H9 (cell line): Measurements from ENCODE around the gene RBFOX2. TPM values are rescaled to one million over a fixed set of nuclear protein-coding genes. Genes with fewer than 3 reads are reported as not detected.

Experiments used
- DNase-seq: peaks from one replicate; pipeline ENCODE4 v3.0.0-alpha.2; 2017
- H2AFZ ChIP-seq: one replicate; pipeline ENCODE4 v1.6.1; 2013; ENCODE audit warnings: mild to moderate bottlenecking, low read length, control low read depth, moderate library complexity
- H2AK5ac ChIP-seq: 2 replicates; pipeline ENCODE4 v1.6.1; 2013; ENCODE audit warnings: low read length, control low read depth, mixed read lengths; ENCODE audit not compliant: insufficient read length
- H2BK120ac ChIP-seq: one replicate; pipeline ENCODE4 v1.6.1; 2013; ENCODE audit warnings: low read depth, mild to moderate bottlenecking, low read length, control low read depth, inconsistent platforms; ENCODE audit not compliant: poor library complexity, severe bottlenecking
- H2BK12ac ChIP-seq: 2 replicates; pipeline ENCODE4 v1.6.1; 2013; ENCODE audit warnings: low read length, control low read depth, mixed read lengths, low read depth; ENCODE audit not compliant: insufficient read length
- H2BK15ac ChIP-seq: 2 replicates; pipeline ENCODE4 v1.6.1; 2013; ENCODE audit warnings: low read depth, low read length, control low read depth
- H2BK20ac ChIP-seq: one replicate; pipeline ENCODE4 v1.6.1; 2013; ENCODE audit warnings: low read depth, mild to moderate bottlenecking, low read length, control low read depth, inconsistent platforms; ENCODE audit not compliant: poor library complexity, severe bottlenecking
- H2BK5ac ChIP-seq: 2 replicates; pipeline ENCODE4 v1.6.1; 2013; ENCODE audit warnings: low read length, control low read depth, mixed read lengths; ENCODE audit not compliant: insufficient read length
- H3K14ac ChIP-seq: 2 replicates; pipeline ENCODE4 v1.6.1; 2013; ENCODE audit warnings: low read length, control low read depth; ENCODE audit not compliant: insufficient read depth
- H3K18ac ChIP-seq: 2 replicates; pipeline ENCODE4 v1.6.1; 2013; ENCODE audit warnings: low read depth, mild to moderate bottlenecking, mixed read lengths, low read length, control low read depth; ENCODE audit not compliant: insufficient read length
- H3K23ac ChIP-seq: 2 replicates; pipeline ENCODE4 v1.6.1; 2013; ENCODE audit warnings: low read length, control low read depth, mixed read lengths, low read depth; ENCODE audit not compliant: insufficient read length
- H3K23me2 ChIP-seq: 2 replicates; pipeline ENCODE4 v1.6.1; 2013; ENCODE audit warnings: low read depth, mild to moderate bottlenecking, mixed read lengths, low read length, control low read depth; ENCODE audit not compliant: insufficient read length, poor library complexity, severe bottlenecking
- H3K27ac ChIP-seq: 2 replicates; pipeline ENCODE4 v1.5.1; 2013; ENCODE audit warnings: low read length, control low read depth, mixed read lengths, low read depth; ENCODE audit not compliant: insufficient read length
- H3K27me3 ChIP-seq: 2 replicates; pipeline ENCODE4 v1.6.1; 2013; ENCODE audit warnings: low read length, control low read depth, inconsistent platforms; ENCODE audit not compliant: insufficient read depth
- H3K4ac ChIP-seq: 2 replicates; pipeline ENCODE4 v1.6.1; 2013; ENCODE audit warnings: low read depth, mild to moderate bottlenecking, control low read depth, inconsistent platforms, low read length, moderate library complexity
- H3K4me1 ChIP-seq: 2 replicates; pipeline ENCODE4 v1.6.1; 2013; ENCODE audit warnings: low read length, control low read depth, inconsistent platforms; ENCODE audit not compliant: insufficient read depth
- H3K4me2 ChIP-seq: 2 replicates; pipeline ENCODE4 v1.6.1; 2013; ENCODE audit warnings: low read length, control low read depth, mixed read lengths; ENCODE audit not compliant: insufficient read length, insufficient read depth
- H3K56ac ChIP-seq: 2 replicates; pipeline ENCODE4 v1.6.1; 2013; ENCODE audit warnings: low read depth, mild to moderate bottlenecking, mixed read lengths, low read length, control low read depth; ENCODE audit not compliant: insufficient read length
- H3K79me1 ChIP-seq: 2 replicates; pipeline ENCODE4 v1.6.1; 2013; ENCODE audit warnings: low read depth, mild to moderate bottlenecking, moderate library complexity, low read length, control low read depth, inconsistent platforms; ENCODE audit not compliant: insufficient read depth, poor library complexity, severe bottlenecking
- H3K79me2 ChIP-seq: 2 replicates; pipeline ENCODE4 v1.6.1; 2013; ENCODE audit warnings: low read length, control low read depth, inconsistent platforms; ENCODE audit not compliant: insufficient read depth
- H3K9ac ChIP-seq: 2 replicates; pipeline ENCODE4 v1.6.1; 2013; ENCODE audit warnings: low read length, control low read depth, mixed read lengths; ENCODE audit not compliant: insufficient read length; ENCODE audit errors: extremely low read depth
- H3K9me3 ChIP-seq: one replicate; pipeline ENCODE4 v1.6.1; 2013; ENCODE audit warnings: low read depth, low read length, inconsistent platforms; ENCODE audit not compliant: control insufficient read depth
- H3T11ph ChIP-seq: one replicate; pipeline ENCODE4 v1.6.1; 2013; ENCODE audit warnings: mild to moderate bottlenecking, low read length, control low read depth, inconsistent platforms
- H4K20me1 ChIP-seq: one replicate; pipeline ENCODE4 v1.6.1; 2013; ENCODE audit not compliant: control insufficient read depth, insufficient read length, insufficient read depth
- H4K5ac ChIP-seq: 2 replicates; pipeline ENCODE4 v1.6.1; 2013; ENCODE audit warnings: low read depth, mild to moderate bottlenecking, mixed read lengths, low read length, control low read depth; ENCODE audit not compliant: insufficient read length
- H4K8ac ChIP-seq: replicated peaks from 2 replicates; pipeline ENCODE4 v1.6.1; 2013; ENCODE audit warnings: low read length, control low read depth, mixed read lengths, low read depth; ENCODE audit not compliant: insufficient read length
- H4K91ac ChIP-seq: 2 replicates; pipeline ENCODE4 v1.6.1; 2013; ENCODE audit warnings: low read depth, mild to moderate bottlenecking, moderate library complexity, mixed read lengths, low read length, control low read depth; ENCODE audit not compliant: insufficient read length
- H3K27ac Mint-ChIP-seq, 3 experiments: 2 replicates in 2 of 3; 3 replicates in 1 of 3; pipeline ENCODE4 v1.8.0; 2020 to 2021; ENCODE audit warnings: mixed read lengths in 3 of 3, mild to moderate bottlenecking in 1 of 3, moderate library complexity in 1 of 3
- H3K27me3 Mint-ChIP-seq: 2 replicates; pipeline ENCODE4 v1.8.0; 2021; ENCODE audit warnings: low read depth, mild to moderate bottlenecking, moderate library complexity, mixed read lengths
- H3K36me3 Mint-ChIP-seq, 3 experiments: 2 replicates in 2 of 3; 3 replicates in 1 of 3; pipeline ENCODE4 v1.8.0; 2020 to 2021; ENCODE audit warnings: low read depth in 3 of 3, mixed read lengths in 3 of 3; ENCODE audit not compliant: insufficient read depth in 1 of 3
- H3K4me1 Mint-ChIP-seq, 2 experiments: 2 replicates each; pipeline ENCODE4 v1.8.0; 2020; ENCODE audit warnings: mixed read lengths in 2 of 2
- H3K4me3 Mint-ChIP-seq, 2 experiments: 2 replicates in 1 of 2; 3 replicates in 1 of 2; pipeline ENCODE4 v1.8.0; 2020 to 2021; ENCODE audit warnings: mild to moderate bottlenecking in 2 of 2, mixed read lengths in 2 of 2, moderate library complexity in 1 of 2
- H3K9me3 Mint-ChIP-seq, 2 experiments: 2 replicates in 1 of 2; 3 replicates in 1 of 2; pipeline ENCODE4 v1.8.0; 2020; ENCODE audit warnings: mild to moderate bottlenecking in 2 of 2, mixed read lengths in 2 of 2, moderate library complexity in 1 of 2
- WGBS: extraction: QIAGEN DNeasy Blood & Tissue Kit; methylation state at CpG from one replicate; pipeline ENCODE4 v1.1.7; 2013; ENCODE audit warnings: missing lambda C conversion rate, low lambda C conversion rate, mixed read lengths; ENCODE audit not compliant: insufficient read length; ENCODE audit errors: extremely low coverage; 5-methylcytosine and 5-hydroxymethylcytosine counted together
- total RNA-seq: library from RNA; stranded (reverse); gene quantifications from 2 replicates; pipeline ENCODE4 v1.2.1, GENCODE V29; 2021
- TF ChIP-seq, protein P1 (sequence below): fragments of 200-600 bp; sonication (generic); conservative IDR thresholded peaks from 3 replicates; pipeline ENCODE4 v1.8.0; 2021; ENCODE audit warnings: antibody characterized with exemption, mild to moderate bottlenecking

Gene RBFOX2
- total RNA-seq, 1 experiment from 2014 or later, result 84.7 TPM

DNA sequence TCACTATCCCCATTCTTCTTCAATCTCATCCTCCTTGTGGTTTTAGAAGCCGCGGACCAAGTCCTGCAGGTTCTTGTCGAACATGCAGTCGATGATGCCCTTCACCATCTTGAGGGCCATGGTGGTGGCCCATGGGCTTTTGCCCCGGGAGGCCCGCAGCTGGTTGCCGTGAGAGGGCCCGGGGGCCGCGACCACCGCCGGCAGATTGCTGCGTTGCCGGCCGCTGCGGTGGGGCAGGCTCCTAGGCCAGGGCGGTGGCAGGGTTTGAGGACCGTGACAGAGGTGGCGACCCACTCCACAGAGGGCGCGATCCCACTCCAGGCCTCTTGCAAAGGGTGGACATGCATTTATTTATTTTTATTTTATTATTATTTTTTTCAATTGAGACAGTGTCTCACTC, 244.0 kb downstream of the RBFOX2 start:
- H3K4me3 Mint-ChIP-seq, result no peak overlapping the region
- H3K23ac ChIP-seq, result no peak overlapping the region
- H3K4ac ChIP-seq, result no peak overlapping the region
- no peak overlapping the region for H3K14ac ChIP-seq
- H3K9ac ChIP-seq, result no peak overlapping the region
- no peak overlapping the region for H2BK120ac ChIP-seq
- no peak overlapping the region for H3T11ph ChIP-seq
- no peaks in the 10 kb centered on the region for H3K9me3 ChIP-seq
- no peak overlapping the region for H4K8ac ChIP-seq
- no peak overlapping the region for H4K91ac ChIP-seq
- no peaks in the 10 kb centered on the region for H3K79me2 ChIP-seq
- no peaks in the 10 kb centered on the region; the same call in 1 of the 2 replicates for H3K4me1 ChIP-seq
- H3K18ac ChIP-seq, result no peak overlapping the region
- H3K27ac ChIP-seq, result no peak overlapping the region
- H2BK12ac ChIP-seq, result no peak overlapping the region
- H4K5ac ChIP-seq, result no peak overlapping the region
- H3K56ac ChIP-seq, result no peak overlapping the region
- DNase-seq, result no peak
- H2BK15ac ChIP-seq, result no peak overlapping the region
- H2BK20ac ChIP-seq, result no peak overlapping the region
- no peak overlapping the region for H2AFZ ChIP-seq
- H3K79me1 ChIP-seq, result no peaks in the 10 kb centered on the region
- no peaks in the 10 kb centered on the region for H3K27me3 ChIP-seq
- H3K23me2 ChIP-seq, result no peaks in the 10 kb centered on the region
- no peak overlapping the region for H2AK5ac ChIP-seq
- peaks cover 8 to 12% of the 10 kb centered on the region in 2 experiments for H3K4me1 Mint-ChIP-seq
- H3K4me2 ChIP-seq, result no peak overlapping the region
- H3K27ac Mint-ChIP-seq, result no peak overlapping the region
- no peaks in the 10 kb centered on the region for H3K27me3 Mint-ChIP-seq
- peaks cover 7 to 29% (median 15%) of the 10 kb centered on the region in 3 experiments; a peak in 5 of 7 replicates for H3K36me3 Mint-ChIP-seq
- H3K9me3 Mint-ChIP-seq, result no peaks in the 10 kb centered on the region
- no peaks in the 10 kb centered on the region for H4K20me1 ChIP-seq
- no CpG with 5 or more reads among the region's 21 CpGs for WGBS
- H2BK5ac ChIP-seq, result no peak overlapping the region
- TF ChIP-seq, protein P1, sequence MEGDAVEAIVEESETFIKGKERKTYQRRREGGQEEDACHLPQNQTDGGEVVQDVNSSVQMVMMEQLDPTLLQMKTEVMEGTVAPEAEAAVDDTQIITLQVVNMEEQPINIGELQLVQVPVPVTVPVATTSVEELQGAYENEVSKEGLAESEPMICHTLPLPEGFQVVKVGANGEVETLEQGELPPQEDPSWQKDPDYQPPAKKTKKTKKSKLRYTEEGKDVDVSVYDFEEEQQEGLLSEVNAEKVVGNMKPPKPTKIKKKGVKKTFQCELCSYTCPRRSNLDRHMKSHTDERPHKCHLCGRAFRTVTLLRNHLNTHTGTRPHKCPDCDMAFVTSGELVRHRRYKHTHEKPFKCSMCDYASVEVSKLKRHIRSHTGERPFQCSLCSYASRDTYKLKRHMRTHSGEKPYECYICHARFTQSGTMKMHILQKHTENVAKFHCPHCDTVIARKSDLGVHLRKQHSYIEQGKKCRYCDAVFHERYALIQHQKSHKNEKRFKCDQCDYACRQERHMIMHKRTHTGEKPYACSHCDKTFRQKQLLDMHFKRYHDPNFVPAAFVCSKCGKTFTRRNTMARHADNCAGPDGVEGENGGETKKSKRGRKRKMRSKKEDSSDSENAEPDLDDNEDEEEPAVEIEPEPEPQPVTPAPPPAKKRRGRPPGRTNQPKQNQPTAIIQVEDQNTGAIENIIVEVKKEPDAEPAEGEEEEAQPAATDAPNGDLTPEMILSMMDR, result no peak
